Measurements from ENCODE around the gene OR8B4.

The OR8B4 gene

DNA sequence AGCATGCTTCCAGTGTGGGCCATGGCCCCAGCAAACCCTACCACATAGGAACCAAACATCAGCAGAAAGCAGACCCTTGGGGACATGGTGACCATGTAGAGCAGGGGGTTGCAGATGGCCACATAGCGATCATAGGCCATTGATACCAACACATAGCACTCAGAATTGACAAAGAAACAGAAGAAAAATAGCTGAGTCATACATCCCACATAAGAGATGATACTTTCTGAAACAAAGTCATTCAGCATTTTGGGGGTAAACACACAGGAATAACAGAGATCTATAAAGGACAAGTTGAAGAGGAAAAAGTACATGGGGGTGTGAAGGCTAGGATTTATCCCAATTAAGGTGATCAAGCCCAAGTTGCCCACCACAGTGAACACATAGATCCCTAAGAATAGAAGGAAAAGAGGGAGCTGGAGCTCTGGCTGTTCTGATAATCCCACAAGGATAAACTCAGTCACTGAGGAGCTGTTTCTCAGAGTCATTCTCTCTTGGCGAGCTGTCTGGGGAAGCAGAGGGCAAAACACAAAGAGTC, at the start of gene OR8B4:
Gene OR8B4 (minus strand): TSS at position 488 of the 538 bp plus-strand sequence. CDS start 0 bp downstream, at position 488.
- no peaks in the 10 kb centered on the region for H3K9me3 ChIP-seq (ENCODE audit: low read depth, low read length)
- no peaks in the 10 kb centered on the region for H3K36me3 ChIP-seq (ENCODE audit: insufficient read depth, low read length)
- no peak within 1 kb of the TSS for H3K9ac ChIP-seq (ENCODE audit: insufficient read length)
- H3K27ac ChIP-seq = no peak within 1 kb of the TSS
- TF ChIP-seq POLR2AphosphoS5 (IDR thresholded peaks at IDR 0.05; ENCODE audit: borderline replicate concordance, low read depth, low read length) (no peak), FOXP2 (optimal IDR thresholded peaks at IDR 0.05; ENCODE audit: control extremely low read depth, extremely low read length, insufficient read depth) (no peak), EZH2 (IDR thresholded peaks at IDR 0.05) (no peak)
- no peak within 1 kb of the TSS for H3K4me3 ChIP-seq
- no peak for DNase-seq (ENCODE audit: low read depth, low spot score)

DNA sequence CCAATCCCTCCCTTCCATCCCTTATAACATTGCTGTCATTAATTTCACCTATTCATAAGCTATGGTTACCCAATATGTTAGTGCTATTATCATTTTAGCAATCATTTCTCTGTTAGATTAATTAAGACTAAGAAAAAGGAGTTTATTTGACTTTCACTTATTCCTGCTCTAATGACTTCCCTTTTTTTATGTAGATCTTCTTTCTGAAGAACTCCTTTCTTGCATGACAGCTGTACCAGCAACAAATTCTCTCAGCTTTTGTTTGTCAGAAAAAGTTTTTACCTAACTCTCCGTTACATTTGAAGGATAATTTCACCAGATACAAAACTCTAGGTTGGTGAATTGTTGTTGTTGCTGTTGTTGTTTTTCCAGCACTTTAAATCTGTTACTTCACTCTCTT, 49.4 kb upstream of the OR8B4 start:
- no peak for TF ChIP-seq FOXP2 (optimal IDR thresholded peaks at IDR 0.05; ENCODE audit: control extremely low read depth, extremely low read length, insufficient read depth)
- TF ChIP-seq EZH2 (IDR thresholded peaks at IDR 0.05) = no peak
- TF ChIP-seq POLR2AphosphoS5 (IDR thresholded peaks at IDR 0.05; ENCODE audit: borderline replicate concordance, low read depth, low read length) = no peak
- DNase-seq (ENCODE audit: low read depth, low spot score) = no peak
- H3K36me3 ChIP-seq (ENCODE audit: insufficient read depth, low read length) = no peaks in the 10 kb centered on the region
- H3K9me3 ChIP-seq (ENCODE audit: low read depth, low read length) = no peaks in the 10 kb centered on the region
- no peak overlapping the region for H3K4me3 ChIP-seq
- H3K27ac ChIP-seq = no peak overlapping the region
- no peak overlapping the region for H3K9ac ChIP-seq (ENCODE audit: insufficient read length)

GRCh38 chr11:124473476-124473875, 48.8 kb upstream of the OR8B4 start:
- TF ChIP-seq FOXP2 (optimal IDR thresholded peaks at IDR 0.05; ENCODE audit: control extremely low read depth, extremely low read length, insufficient read depth) (no peak), POLR2AphosphoS5 (IDR thresholded peaks at IDR 0.05; ENCODE audit: borderline replicate concordance, low read depth, low read length) (no peak), EZH2 (IDR thresholded peaks at IDR 0.05) (no peak)
- Histone ChIP-seq H3K9me3 (ENCODE audit: low read depth, low read length) (no peaks in the 10 kb centered on the region), H3K27ac (no peak overlapping the region), H3K9ac (ENCODE audit: insufficient read length) (no peak overlapping the region), H3K36me3 (ENCODE audit: insufficient read depth, low read length) (no peaks in the 10 kb centered on the region), H3K4me3 (no peak overlapping the region)
- DNase-seq (ENCODE audit: low read depth, low spot score) = no peak

- Histone ChIP-seq H3K27ac (no peak overlapping the region), H3K4me3 (no peak overlapping the region), H3K36me3 (ENCODE audit: insufficient read depth, low read length) (no peaks in the 10 kb centered on the region), H3K9me3 (ENCODE audit: low read depth, low read length) (no peaks in the 10 kb centered on the region), H3K9ac (ENCODE audit: insufficient read length) (no peak overlapping the region)
- TF ChIP-seq POLR2AphosphoS5 (IDR thresholded peaks at IDR 0.05; ENCODE audit: borderline replicate concordance, low read depth, low read length) (no peak), FOXP2 (optimal IDR thresholded peaks at IDR 0.05; ENCODE audit: control extremely low read depth, extremely low read length, insufficient read depth) (no peak), EZH2 (IDR thresholded peaks at IDR 0.05) (no peak)
- DNase-seq (ENCODE audit: low read depth, low spot score) = no peak
Measured at GRCh38 chr11:124470561-124471227, 46.0 kb upstream of the OR8B4 start.

DNA sequence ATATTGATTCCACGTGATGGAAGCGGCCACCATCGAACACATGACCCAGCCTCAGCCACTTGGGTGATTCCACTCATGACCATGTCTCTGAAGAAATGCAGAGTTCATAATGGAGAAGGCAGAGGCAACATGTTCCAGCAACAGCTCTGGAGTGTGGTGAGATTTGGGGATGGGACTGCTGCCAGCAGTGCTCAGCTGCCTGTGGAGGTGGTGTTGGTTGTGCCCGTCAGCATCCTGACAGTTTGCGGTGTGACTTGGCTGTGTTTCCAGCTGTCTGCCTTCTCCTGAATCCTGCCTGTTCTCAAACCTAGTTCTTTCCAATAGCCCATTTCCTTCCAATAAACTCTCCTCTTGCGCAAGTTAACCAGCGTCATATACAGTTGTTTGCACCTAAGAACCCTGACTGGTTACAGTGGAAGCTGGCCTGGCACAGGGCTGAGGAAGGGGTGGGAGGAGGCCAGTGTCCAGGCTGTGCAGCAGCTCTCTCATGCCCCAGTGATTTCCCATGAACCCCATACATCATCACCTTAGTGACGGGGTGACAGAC, 42.8 kb upstream of the OR8B4 start:
- H3K27ac ChIP-seq = no peak overlapping the region
- no peak for DNase-seq (ENCODE audit: low read depth, low spot score)
- no peak overlapping the region for H3K4me3 ChIP-seq
- H3K9ac ChIP-seq (ENCODE audit: insufficient read length) = no peak overlapping the region
- no peaks in the 10 kb centered on the region for H3K36me3 ChIP-seq (ENCODE audit: insufficient read depth, low read length)
- TF ChIP-seq EZH2 (IDR thresholded peaks at IDR 0.05) (no peak), POLR2AphosphoS5 (IDR thresholded peaks at IDR 0.05; ENCODE audit: borderline replicate concordance, low read depth, low read length) (no peak), FOXP2 (optimal IDR thresholded peaks at IDR 0.05; ENCODE audit: control extremely low read depth, extremely low read length, insufficient read depth) (no peak)
- H3K9me3 ChIP-seq (ENCODE audit: low read depth, low read length) = no peaks in the 10 kb centered on the region

GRCh38 chr11:124465368-124465767, 40.7 kb upstream of the OR8B4 start:
- DNase-seq (ENCODE audit: low read depth, low spot score) = no peak
- Histone ChIP-seq H3K9ac (ENCODE audit: insufficient read length) (no peak overlapping the region), H3K27ac (no peak overlapping the region), H3K9me3 (ENCODE audit: low read depth, low read length) (no peaks in the 10 kb centered on the region), H3K4me3 (no peak overlapping the region), H3K36me3 (ENCODE audit: insufficient read depth, low read length) (no peaks in the 10 kb centered on the region)
- no peak for TF ChIP-seq FOXP2 (optimal IDR thresholded peaks at IDR 0.05; ENCODE audit: control extremely low read depth, extremely low read length, insufficient read depth)
- no peak for TF ChIP-seq POLR2AphosphoS5 (IDR thresholded peaks at IDR 0.05; ENCODE audit: borderline replicate concordance, low read depth, low read length)
- no peak for TF ChIP-seq EZH2 (IDR thresholded peaks at IDR 0.05)

DNA sequence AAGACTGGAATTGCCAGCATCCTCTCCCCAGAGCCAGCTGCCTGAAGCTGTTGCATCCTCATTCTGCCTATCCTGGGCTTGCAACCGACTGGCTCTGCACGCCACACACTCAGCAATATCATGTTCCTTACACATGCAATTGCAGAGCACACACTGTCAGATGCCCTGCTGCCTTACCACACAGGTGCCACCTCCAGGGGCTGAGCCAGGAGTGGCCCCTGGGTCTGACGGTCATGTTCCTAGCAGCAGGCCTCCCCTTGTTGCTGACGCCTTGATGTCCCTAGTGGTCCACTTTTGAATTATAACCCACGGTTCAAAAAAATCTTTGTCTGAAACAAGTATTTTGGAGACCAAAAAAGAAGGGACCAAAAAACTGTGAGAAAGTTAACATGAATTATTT, 39.3 kb upstream of the OR8B4 start:
- no peak for DNase-seq (ENCODE audit: low read depth, low spot score)
- H3K9ac ChIP-seq (ENCODE audit: insufficient read length) = no peak overlapping the region
- TF ChIP-seq POLR2AphosphoS5 (IDR thresholded peaks at IDR 0.05; ENCODE audit: borderline replicate concordance, low read depth, low read length) = no peak

DNA sequence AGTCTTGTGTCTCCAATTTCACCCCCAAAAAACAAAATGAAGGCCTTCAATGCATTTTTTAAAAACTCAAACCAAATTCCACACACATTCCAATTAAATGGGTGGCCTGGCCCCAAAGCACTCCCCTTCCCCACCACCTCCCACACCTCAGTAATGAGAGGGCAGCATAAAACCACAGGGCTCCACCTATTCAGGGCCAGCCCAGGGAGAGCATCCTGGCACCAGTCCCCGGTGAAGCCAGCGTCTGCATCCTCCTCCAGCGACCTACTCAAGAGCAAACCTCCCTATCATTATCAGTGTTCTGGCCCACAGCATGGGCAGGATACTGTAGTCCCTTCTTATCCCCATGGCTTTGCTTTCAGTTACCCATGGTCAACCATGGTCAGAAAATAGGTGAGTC, 38.7 kb upstream of the OR8B4 start:
- Histone ChIP-seq H3K36me3 (ENCODE audit: insufficient read depth, low read length) (no peaks in the 10 kb centered on the region), H3K27ac (no peak overlapping the region), H3K4me3 (no peak overlapping the region), H3K9me3 (ENCODE audit: low read depth, low read length) (no peaks in the 10 kb centered on the region), H3K9ac (ENCODE audit: insufficient read length) (no peak overlapping the region)
- no peak for DNase-seq (ENCODE audit: low read depth, low spot score)
- TF ChIP-seq POLR2AphosphoS5 (IDR thresholded peaks at IDR 0.05; ENCODE audit: borderline replicate concordance, low read depth, low read length) (no peak), FOXP2 (optimal IDR thresholded peaks at IDR 0.05; ENCODE audit: control extremely low read depth, extremely low read length, insufficient read depth) (no peak), EZH2 (IDR thresholded peaks at IDR 0.05) (no peak)

More for the DNA sequence above, 39.3 kb upstream of the OR8B4 start:
- Histone ChIP-seq H3K36me3 (ENCODE audit: insufficient read depth, low read length) (no peaks in the 10 kb centered on the region), H3K27ac (no peak overlapping the region), H3K4me3 (no peak overlapping the region), H3K9me3 (ENCODE audit: low read depth, low read length) (no peaks in the 10 kb centered on the region)

All from SK-N-MC (cell line).